HG02571 (cell line): ENCODE results near the gene AGRP.

Experiments used
- ATAC-seq: cut with Tn5 transposase; IDR thresholded peaks from one replicate; pipeline ENCODE4 v1.9.1; 2021; ENCODE audit warnings: mild to moderate bottlenecking, moderate library complexity; ENCODE audit not compliant: unreplicated experiment

The AGRP gene

GRCh38 chr16:67445913-67446907 lies 37.1 kb downstream of the AGRP start:
- no peak for ATAC-seq

GRCh38 chr16:67445441-67445912 lies 37.9 kb downstream of the AGRP start:
- ATAC-seq: no peak

GRCh38 chr16:67445126-67445426 lies 38.3 kb downstream of the AGRP start:
- ATAC-seq: no peak

- ATAC-seq: no peak
These were observed 38.9 kb downstream of the AGRP start for GRCh38 chr16:67444259-67445125.

GRCh38 chr16:67443265-67443664 lies 40.1 kb downstream of the AGRP start:
- no peak for ATAC-seq

- no peak for ATAC-seq
These were observed 40.6 kb downstream of the AGRP start for GRCh38 chr16:67442581-67443255.

DNA sequence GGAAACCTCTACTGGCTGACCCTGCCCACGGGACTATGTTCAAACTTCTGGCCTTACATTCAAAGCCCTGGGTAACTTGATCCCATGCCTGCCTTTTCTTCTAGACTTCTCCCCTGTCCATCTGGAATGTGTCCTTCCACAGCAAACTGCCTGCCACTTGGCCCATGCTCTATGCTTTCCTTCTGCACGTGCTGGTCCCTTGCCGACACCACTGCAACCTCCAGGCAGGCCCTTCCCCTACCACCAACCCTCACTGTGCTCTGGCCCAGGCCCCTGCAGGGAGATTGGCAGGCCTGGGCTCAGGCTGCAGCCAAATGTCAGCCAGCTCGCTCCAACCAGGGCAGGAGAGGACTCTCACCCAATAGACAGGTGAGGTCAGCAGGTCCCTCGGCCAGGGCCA lies 41.4 kb downstream of the AGRP start:
- ATAC-seq: no peak

DNA sequence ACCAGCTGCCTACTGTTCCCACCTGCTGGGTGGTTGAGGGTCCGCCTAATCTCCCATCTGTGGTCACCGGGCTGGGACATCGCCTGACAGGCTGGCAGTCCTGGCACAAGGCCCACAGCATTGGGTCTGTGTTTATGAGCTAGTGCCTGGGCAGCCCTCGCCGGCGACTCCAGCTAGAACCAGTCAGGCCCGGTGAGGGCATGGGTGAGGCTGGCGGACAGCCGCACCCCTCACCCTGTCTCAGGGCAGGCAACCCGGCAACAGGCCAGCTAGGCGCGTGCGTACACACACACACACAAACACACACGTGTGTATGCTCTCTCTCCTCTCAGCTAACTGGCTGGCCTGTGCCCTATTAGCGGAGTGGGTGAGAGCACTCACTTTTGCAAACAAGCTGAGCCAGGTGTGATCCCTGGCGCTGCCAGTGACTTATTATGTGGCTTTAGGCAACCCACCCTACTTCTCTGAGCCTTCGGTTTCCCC lies 42.0 kb downstream of the AGRP start:
- no peak for ATAC-seq

- ATAC-seq: no peak
These were observed 44.4 kb downstream of the AGRP start for GRCh38 chr16:67438824-67439393.

- ATAC-seq: no peak
These were observed 45.1 kb downstream of the AGRP start for GRCh38 chr16:67438098-67438791.

DNA sequence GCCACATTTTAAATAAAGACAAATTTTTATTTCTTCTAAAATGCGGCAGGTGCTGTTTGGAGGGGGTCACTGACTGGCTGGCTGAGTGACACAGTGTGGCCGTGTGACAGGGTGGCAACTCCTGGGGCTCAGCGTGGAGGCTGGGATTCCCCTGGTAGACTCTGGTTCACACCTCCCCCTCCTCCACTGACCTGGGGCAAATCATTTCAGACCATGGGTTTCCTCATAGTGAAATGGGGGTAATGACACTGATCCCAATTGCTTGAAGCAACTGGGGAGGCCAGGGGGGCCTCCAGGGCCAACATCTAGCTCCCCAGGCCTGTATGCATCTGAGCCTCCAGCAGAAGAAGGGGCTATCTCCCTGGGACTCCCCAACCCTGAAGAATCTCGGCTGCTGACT lies 45.8 kb downstream of the AGRP start:
- ATAC-seq: no peak

- ATAC-seq: no peak
These were observed 46.6 kb downstream of the AGRP start for GRCh38 chr16:67436640-67437193.

DNA sequence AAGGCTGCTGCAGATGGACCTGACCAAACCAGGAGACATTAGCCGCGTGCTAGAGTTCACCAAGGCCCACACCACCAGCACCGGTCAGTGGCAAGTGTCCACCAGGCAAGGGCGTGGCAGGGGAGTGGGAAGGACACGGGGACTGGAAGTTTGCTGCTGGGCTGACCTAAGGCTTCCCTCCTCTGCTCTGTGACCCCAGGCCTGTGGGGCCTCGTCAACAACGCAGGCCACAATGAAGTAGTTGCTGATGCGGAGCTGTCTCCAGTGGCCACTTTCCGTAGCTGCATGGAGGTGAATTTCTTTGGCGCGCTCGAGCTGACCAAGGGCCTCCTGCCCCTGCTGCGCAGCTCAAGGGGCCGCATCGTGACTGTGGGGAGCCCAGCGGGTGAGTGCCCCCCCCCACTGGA lies 47.6 kb downstream of the AGRP start:
- ATAC-seq: no peak

- no peak for ATAC-seq
These were observed 50.1 kb downstream of the AGRP start for GRCh38 chr16:67433131-67433719.
